Measurements from ENCODE around the gene LSM3. TPM values are rescaled to one million over a fixed set of nuclear protein-coding genes. Genes with fewer than 3 reads are reported as not detected.

LSM3 gene
- total and polyA plus RNA-seq, 4 donors, result 7.1 to 19.5 (median 10.2) TPM

DNA sequence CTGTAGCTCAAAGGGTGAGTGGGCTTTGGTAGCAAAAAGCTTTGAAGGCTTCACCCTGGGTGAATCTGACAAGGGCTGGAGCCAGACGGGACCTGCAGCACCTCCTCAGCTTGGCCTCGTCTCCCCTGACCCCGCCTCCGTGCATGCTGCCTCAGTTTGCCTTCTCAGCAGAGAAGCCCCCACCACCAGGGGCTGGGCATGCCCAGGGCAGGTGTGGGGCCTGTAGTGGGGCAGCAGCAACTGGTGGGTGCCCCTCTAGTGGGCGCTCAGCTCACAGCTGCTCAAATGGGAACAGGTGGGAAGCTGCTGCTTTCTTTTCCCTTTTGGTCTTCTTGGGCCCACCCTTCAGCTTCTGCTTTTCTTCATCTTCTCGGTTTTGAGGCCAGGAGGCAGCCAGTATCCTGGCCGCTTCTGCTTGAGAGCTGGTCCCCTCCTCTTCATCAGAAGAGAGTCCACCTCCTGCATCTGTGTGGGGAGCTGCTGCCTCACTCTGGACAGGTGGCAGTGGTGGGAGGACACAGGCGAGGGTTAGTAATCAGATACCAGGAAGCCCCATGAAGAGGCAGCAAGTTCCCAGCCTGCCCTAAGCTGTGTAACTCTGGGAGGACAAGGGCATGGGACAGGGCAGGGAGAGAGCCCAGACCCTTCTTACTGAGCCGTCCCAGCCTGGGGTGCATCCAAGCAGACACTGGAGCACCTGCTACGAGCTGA, 32.8 kb upstream of the LSM3 start:
- Histone ChIP-seq H3K4me1 (ENCODE audit: control insufficient read depth in 1 of 2, insufficient read depth in 2 of 2, low read length in 2 of 2) (peaks cover 3 to 4% of the 10 kb centered on the region in 2 donors), H3K36me3 (ENCODE audit: control insufficient read depth in 1 of 2, insufficient read depth in 2 of 2, low read length in 1 of 2) (peaks cover 0 to 6% of the 10 kb centered on the region in 2 donors), H3K4me3 (ENCODE audit: low read length in 2 of 2) (no peak overlapping the region), H3K27me3 (ENCODE audit: control insufficient read depth in 1 of 2, insufficient read depth in 2 of 2, low read length in 1 of 2) (no peaks in the 10 kb centered on the region), H3K9me3 (ENCODE audit: control insufficient read depth, low read length) (no peaks in the 10 kb centered on the region), H3K27ac (ENCODE audit: low read depth in 1 of 2, low read length in 2 of 2) (peak overlapping the region; percentile 58 to 92)
- DNase-seq (no peak), ATAC-seq (ENCODE audit: low FRiP score) (no peak)
- 67 to 69% methylated on average over 10 of the region's 10 CpGs for WGBS, 2 donors
- intact Hi-C loops (cut with DNase I), result loop anchor here in 1 of 2 donors (2.0 to 10.0 kb wide), 2 partner anchors 33 to 259 kb away; partner anchors contain the start of genes LSM3, SLC6A6 and XPC

DNA sequence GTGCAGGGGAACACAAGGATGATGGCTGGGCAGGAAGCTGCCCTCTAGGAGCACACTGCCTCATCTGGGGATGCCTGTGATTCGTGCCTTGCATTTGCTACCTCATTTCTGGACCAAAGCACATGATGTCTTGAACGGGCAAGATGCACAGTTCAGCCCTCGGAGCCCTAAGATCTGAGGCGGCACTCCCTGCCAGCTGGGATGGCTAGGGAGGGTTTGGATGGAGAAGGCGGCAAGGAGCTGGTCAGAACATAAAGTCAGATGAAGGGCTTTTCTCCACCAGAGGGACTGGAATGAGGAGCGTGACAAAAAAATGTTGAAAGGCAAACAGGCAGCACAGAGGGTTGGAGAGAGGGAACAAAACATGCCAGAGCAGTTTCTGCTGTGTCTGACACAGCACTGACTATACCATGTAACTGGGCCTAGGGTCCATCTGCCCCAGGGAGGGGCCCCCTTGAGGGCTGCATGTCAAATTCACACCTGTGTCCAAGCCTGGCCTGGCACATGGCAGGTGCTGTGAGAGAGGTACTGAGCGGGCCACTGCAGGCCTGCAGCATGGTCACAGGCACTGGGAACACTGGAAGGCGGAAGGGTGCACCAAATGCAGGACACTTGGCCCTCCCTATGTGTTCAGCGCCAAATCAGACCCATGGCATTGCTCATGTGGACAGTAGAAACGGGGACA, 32.1 kb upstream of the LSM3 start:
- peak overlapping the region in 1 of 2 donors; percentile 92 for H3K27ac ChIP-seq (ENCODE audit: low read depth in 1 of 2, low read length in 2 of 2)
- ATAC-seq (ENCODE audit: low FRiP score), result no peak
- H3K36me3 ChIP-seq (ENCODE audit: control insufficient read depth in 1 of 2, insufficient read depth in 2 of 2, low read length in 1 of 2), result peaks cover 0 to 5% of the 10 kb centered on the region in 2 donors
- DNase-seq, result no peak
- no peaks in the 10 kb centered on the region for H3K9me3 ChIP-seq (ENCODE audit: control insufficient read depth, low read length)
- intact Hi-C loops (cut with DNase I), result loop anchor here in 1 of 2 donors (2.0 to 10.0 kb wide), 2 partner anchors 32 to 258 kb away; partner anchors contain the start of genes LSM3, SLC6A6 and XPC
- H3K27me3 ChIP-seq (ENCODE audit: control insufficient read depth in 1 of 2, insufficient read depth in 2 of 2, low read length in 1 of 2), result no peaks in the 10 kb centered on the region
- H3K4me3 ChIP-seq (ENCODE audit: low read length in 2 of 2), result no peak overlapping the region
- WGBS, 2 donors, result 37 to 38% methylated on average over 10 of the region's 10 CpGs
- H3K4me1 ChIP-seq (ENCODE audit: control insufficient read depth in 1 of 2, insufficient read depth in 2 of 2, low read length in 2 of 2), result peaks cover 3 to 4% of the 10 kb centered on the region in 2 donors

DNA sequence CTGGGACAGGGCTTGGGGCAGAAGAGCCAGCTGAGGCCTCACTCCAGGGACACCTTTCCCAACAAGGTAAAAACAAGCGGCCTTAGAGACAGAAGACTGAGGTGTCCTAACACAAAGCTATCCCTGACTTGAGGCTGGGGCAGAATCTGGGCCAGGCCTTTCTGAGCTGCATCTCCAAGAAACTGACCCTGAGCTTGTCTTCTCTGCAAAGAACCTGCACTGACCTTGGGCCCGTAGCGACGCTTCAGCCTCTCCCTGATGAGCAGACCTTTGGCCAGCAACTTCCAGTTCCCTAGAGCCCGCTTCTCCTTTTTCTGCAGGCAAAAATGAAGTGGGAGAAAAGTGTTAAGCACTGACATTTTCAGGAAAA, 31.6 kb upstream of the LSM3 start:
- Histone ChIP-seq H3K36me3 (ENCODE audit: control insufficient read depth in 1 of 2, insufficient read depth in 2 of 2, low read length in 1 of 2) (peaks cover 0 to 4% of the 10 kb centered on the region in 2 donors), H3K9me3 (ENCODE audit: control insufficient read depth, low read length) (no peaks in the 10 kb centered on the region), H3K27ac (ENCODE audit: low read depth in 1 of 2, low read length in 2 of 2) (peak overlapping the region in 1 of 2 donors; percentile 92), H3K27me3 (ENCODE audit: control insufficient read depth in 1 of 2, insufficient read depth in 2 of 2, low read length in 1 of 2) (no peaks in the 10 kb centered on the region), H3K4me3 (ENCODE audit: low read length in 2 of 2) (no peak overlapping the region), H3K4me1 (ENCODE audit: control insufficient read depth in 1 of 2, insufficient read depth in 2 of 2, low read length in 2 of 2) (peaks cover 3 to 4% of the 10 kb centered on the region in 2 donors)
- ATAC-seq (ENCODE audit: low FRiP score), result no peak
- 91 to 96% methylated on average over 5 of the region's 5 CpGs for WGBS, 2 donors
- intact Hi-C loops (cut with DNase I), result loop anchor here in 1 of 2 donors (2.0 to 10.0 kb wide), 2 partner anchors 32 to 258 kb away; partner anchors contain the start of genes LSM3, SLC6A6 and XPC
- no peak for DNase-seq

DNA sequence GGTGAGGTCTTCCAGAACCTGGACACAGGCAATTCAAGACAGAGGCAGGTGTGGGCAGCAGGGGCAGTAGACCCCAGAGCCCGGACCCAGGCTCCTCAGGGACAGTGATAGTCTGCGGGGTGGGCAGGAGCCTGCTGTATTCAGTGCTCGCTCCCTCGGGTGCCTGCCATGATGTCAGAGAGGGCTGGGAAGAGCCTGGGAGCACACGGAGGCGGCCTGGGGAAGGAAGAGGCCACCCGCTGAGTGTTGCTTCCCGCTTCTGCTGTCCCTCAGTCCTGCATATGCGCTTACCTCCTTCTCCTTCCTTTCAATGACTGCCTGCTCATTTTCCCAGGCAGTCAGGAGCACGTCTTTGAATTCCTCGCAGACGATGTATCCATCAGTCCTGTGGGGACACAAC, 31.0 kb upstream of the LSM3 start:
- DNase-seq (no peak), ATAC-seq (ENCODE audit: low FRiP score) (no peak)
- H3K9me3 ChIP-seq (ENCODE audit: control insufficient read depth, low read length), result no peaks in the 10 kb centered on the region
- peaks cover 0 to 4% of the 10 kb centered on the region in 2 donors for H3K36me3 ChIP-seq (ENCODE audit: control insufficient read depth in 1 of 2, insufficient read depth in 2 of 2, low read length in 1 of 2)
- no peaks in the 10 kb centered on the region for H3K27me3 ChIP-seq (ENCODE audit: control insufficient read depth in 1 of 2, insufficient read depth in 2 of 2, low read length in 1 of 2)
- H3K4me1 ChIP-seq (ENCODE audit: control insufficient read depth in 1 of 2, insufficient read depth in 2 of 2, low read length in 2 of 2), result peaks cover 2 to 4% of the 10 kb centered on the region in 2 donors
- 86% methylated on average over 12 of the region's 12 CpGs for WGBS, 2 donors
- H3K4me3 ChIP-seq (ENCODE audit: low read length in 2 of 2), result no peak overlapping the region
- intact Hi-C loops (cut with DNase I), result loop anchor here in 1 of 2 donors (2.0 to 10.0 kb wide), 2 partner anchors 31 to 257 kb away; partner anchors contain the start of genes LSM3, SLC6A6 and XPC
- peak overlapping the region; percentile 28 to 66 for H3K27ac ChIP-seq (ENCODE audit: low read depth in 1 of 2, low read length in 2 of 2)

DNA sequence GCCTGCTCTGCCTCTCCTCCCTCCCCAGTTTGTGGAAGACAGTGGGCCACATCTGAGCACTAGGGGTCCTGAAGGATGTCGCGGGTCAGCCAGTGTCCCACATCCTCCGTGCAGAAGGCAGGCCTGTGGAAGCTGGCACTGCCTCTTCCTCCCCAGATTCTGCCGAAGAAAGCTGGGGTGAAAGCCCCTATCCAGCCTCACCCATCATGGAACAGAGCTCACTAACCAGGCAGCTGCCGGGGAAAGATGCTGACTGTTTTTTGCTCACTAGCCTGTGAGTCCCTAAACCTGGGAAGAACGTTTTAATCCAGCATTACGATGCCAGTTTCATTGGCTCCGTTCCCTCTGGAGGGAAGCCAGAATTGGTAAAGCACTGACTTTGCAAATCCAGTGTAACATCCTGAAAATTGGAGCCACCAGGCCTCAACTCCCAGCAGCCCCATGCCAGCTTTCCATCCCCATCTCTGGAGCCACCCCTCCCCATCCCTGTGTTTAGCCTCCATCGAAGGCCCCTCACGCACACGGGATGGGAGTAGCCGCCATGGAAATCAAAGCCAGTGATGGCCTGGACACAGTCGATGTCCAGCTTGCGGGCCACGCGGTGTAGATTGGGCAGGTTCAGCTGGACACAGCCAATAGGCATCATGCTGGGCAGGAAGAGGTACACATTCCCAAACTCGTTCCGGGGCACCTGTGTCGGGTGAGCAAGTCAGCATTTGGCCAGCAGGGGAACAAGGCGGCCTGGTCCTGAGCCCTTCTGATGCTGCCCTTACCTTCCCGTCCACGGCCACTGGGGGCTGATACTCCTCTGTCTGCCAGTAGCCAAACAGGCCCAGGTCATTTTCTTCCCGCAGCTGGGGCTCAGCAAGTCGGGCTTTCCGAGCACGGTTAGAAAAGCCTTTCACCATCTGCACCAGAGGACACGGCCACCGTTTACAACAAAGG, 30.3 kb upstream of the LSM3 start:
- ATAC-seq (ENCODE audit: low FRiP score), result no peak
- H3K27me3 ChIP-seq (ENCODE audit: control insufficient read depth in 1 of 2, insufficient read depth in 2 of 2, low read length in 1 of 2), result no peaks in the 10 kb centered on the region
- H3K4me3 ChIP-seq (ENCODE audit: low read length in 2 of 2), result no peak overlapping the region
- WGBS, 2 donors, result 75% methylated on average over 28 of the region's 28 CpGs
- no peaks in the 10 kb centered on the region for H3K9me3 ChIP-seq (ENCODE audit: control insufficient read depth, low read length)
- peaks cover 0 to 4% of the 10 kb centered on the region in 2 donors for H3K4me1 ChIP-seq (ENCODE audit: control insufficient read depth in 1 of 2, insufficient read depth in 2 of 2, low read length in 2 of 2)
- H3K27ac ChIP-seq (ENCODE audit: low read depth in 1 of 2, low read length in 2 of 2), result peak overlapping the region; percentile 28 to 66
- peaks cover 0 to 4% of the 10 kb centered on the region in 2 donors for H3K36me3 ChIP-seq (ENCODE audit: control insufficient read depth in 1 of 2, insufficient read depth in 2 of 2, low read length in 1 of 2)
- intact Hi-C loops (cut with DNase I), result loop anchor here in 1 of 2 donors (10.0 kb wide), 1 partner anchor 256 kb away; the partner anchor contains the start of gene SLC6A6
- peak in 1 of 2 donors; percentile 44 for DNase-seq

DNA sequence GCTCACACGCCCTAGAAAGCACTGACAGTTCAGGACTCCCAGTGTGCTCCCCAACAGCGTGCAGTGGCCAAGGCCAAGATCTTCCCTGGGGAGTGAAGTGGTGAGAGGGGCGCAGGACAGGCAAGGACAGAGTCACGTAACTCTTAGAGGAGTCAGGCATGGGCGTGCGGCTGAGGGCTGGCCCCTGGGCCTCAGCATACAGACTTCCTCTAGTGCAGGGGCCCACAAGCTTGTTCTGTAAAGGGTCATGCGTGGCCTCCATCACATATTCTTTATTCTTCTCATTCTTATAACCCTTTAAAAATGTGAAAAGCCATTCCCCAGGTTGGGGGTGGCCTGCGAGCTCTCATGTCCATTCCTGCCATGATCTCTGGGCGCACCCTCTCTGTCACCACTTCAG, 28.5 kb upstream of the LSM3 start:
- DNase-seq (peak in 1 of 2 donors; percentile 37), ATAC-seq (ENCODE audit: low FRiP score) (no peak)
- Histone ChIP-seq H3K9me3 (ENCODE audit: control insufficient read depth, low read length) (no peaks in the 10 kb centered on the region), H3K36me3 (ENCODE audit: control insufficient read depth in 1 of 2, insufficient read depth in 2 of 2, low read length in 1 of 2) (peaks cover 0 to 4% of the 10 kb centered on the region in 2 donors), H3K4me1 (ENCODE audit: control insufficient read depth in 1 of 2, insufficient read depth in 2 of 2, low read length in 2 of 2) (peaks cover 0 to 2% of the 10 kb centered on the region in 2 donors), H3K27ac (ENCODE audit: low read depth in 1 of 2, low read length in 2 of 2) (no peak overlapping the region), H3K4me3 (ENCODE audit: low read length in 2 of 2) (no peak overlapping the region), H3K27me3 (ENCODE audit: control insufficient read depth in 1 of 2, insufficient read depth in 2 of 2, low read length in 1 of 2) (no peaks in the 10 kb centered on the region)
- intact Hi-C loops (cut with DNase I), result no loop called here
- 92 to 94% methylated on average over 9 of the region's 9 CpGs for WGBS, 2 donors

DNA sequence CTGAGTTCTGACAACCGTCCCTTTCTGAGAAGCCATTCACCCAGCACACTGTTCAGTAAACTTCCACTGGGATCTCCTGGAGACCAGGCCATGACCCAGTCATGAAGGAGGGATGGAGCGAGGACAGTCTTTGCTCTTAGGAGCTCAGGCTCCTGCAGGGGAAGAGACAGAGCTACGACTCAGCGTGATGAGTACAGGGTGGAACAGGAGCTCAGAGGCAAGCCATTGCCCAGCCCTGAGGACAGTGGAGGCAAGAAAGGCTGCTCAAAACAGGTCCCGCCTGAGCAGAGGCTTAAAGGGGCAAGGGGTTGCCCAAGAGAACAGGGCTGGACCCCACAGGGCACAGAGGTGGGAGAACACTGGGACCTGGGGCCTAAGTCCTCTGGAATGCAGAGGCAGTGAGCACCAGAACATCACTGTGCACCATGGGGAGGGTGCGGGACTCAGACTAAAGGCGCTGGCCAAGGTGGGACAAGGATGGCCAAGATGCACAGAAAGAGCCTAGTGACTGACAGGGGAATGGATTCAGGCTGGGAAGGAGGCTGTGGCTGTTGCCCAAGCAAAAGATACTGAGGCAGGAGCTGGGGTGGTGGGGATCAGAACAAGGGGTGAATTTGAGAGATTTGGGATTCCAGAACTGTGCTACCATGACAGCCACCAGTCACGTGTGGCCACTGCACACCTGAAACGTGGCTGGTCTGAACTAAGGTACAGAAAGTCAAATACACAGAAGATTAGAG, 28.0 kb upstream of the LSM3 start:
- intact Hi-C loops (cut with DNase I), result no loop called here
- WGBS, 2 donors, result 92 to 93% methylated on average over 9 of the region's 9 CpGs
- Histone ChIP-seq H3K9me3 (ENCODE audit: control insufficient read depth, low read length) (no peaks in the 10 kb centered on the region), H3K27me3 (ENCODE audit: control insufficient read depth in 1 of 2, insufficient read depth in 2 of 2, low read length in 1 of 2) (no peaks in the 10 kb centered on the region), H3K36me3 (ENCODE audit: control insufficient read depth in 1 of 2, insufficient read depth in 2 of 2, low read length in 1 of 2) (peaks cover 0 to 4% of the 10 kb centered on the region in 2 donors), H3K4me1 (ENCODE audit: control insufficient read depth in 1 of 2, insufficient read depth in 2 of 2, low read length in 2 of 2) (peaks cover 0 to 2% of the 10 kb centered on the region in 2 donors), H3K27ac (ENCODE audit: low read depth in 1 of 2, low read length in 2 of 2) (no peak overlapping the region), H3K4me3 (ENCODE audit: low read length in 2 of 2) (no peak overlapping the region)
- DNase-seq (no peak), ATAC-seq (ENCODE audit: low FRiP score) (no peak)

Measured in aorta (tissue), 5 donors.